Measurements from ENCODE around the gene LUC7L2.
"Not testable (repeated sequence)": the region's sequence is repeated elsewhere in the genome, so short reads cannot be mapped to it uniquely, and the experiment has no call there.

Gene LUC7L2, protein sequence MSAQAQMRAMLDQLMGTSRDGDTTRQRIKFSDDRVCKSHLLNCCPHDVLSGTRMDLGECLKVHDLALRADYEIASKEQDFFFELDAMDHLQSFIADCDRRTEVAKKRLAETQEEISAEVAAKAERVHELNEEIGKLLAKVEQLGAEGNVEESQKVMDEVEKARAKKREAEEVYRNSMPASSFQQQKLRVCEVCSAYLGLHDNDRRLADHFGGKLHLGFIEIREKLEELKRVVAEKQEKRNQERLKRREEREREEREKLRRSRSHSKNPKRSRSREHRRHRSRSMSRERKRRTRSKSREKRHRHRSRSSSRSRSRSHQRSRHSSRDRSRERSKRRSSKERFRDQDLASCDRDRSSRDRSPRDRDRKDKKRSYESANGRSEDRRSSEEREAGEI

DNA sequence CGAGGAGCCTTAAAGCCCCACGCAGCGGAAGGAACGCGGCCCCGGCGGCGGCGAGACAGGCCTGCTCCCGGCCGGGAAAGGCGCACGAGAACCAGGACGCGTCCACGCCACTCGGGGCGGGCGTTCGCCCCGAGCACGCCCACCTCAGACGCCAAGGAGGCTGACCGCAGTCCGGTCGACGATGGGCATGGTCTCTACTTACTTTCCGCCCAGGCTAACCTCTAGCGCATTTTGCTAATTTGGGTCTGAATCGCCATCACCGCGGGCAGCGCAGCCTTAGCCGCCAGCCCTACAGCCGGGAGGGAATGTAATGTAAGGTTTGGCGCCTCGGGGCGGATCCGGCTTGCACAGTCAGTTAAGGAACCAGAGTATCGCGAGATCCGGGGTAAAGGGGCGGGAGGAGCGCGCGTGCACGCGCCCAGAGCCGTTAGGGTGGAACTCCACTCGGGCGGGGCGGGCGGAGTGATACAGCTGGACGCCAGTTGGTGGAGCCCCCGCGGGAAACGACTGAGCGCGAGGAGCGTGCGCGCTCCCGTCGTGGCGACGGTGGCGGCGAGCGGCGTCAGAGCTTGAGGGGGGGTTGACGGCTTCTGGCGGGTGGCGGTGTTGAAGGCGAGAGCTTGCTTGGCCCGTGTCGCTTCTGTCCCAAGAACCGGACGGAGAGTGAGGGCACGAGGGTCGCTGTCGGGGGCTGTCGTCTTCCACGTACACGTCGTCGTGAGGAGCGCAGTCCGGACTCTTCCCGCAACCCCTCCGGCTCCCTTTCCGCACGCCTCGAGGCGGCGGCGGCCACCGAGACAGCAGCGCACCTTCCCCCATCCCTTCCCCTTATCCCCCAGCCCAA is at the start of gene LUC7L2:
Gene LUC7L2 (plus strand): TSS at position 529 of the 844 bp plus-strand sequence. CDS start 368 bp downstream, outside the sequence.
- TF ChIP-seq, protein P1, sequence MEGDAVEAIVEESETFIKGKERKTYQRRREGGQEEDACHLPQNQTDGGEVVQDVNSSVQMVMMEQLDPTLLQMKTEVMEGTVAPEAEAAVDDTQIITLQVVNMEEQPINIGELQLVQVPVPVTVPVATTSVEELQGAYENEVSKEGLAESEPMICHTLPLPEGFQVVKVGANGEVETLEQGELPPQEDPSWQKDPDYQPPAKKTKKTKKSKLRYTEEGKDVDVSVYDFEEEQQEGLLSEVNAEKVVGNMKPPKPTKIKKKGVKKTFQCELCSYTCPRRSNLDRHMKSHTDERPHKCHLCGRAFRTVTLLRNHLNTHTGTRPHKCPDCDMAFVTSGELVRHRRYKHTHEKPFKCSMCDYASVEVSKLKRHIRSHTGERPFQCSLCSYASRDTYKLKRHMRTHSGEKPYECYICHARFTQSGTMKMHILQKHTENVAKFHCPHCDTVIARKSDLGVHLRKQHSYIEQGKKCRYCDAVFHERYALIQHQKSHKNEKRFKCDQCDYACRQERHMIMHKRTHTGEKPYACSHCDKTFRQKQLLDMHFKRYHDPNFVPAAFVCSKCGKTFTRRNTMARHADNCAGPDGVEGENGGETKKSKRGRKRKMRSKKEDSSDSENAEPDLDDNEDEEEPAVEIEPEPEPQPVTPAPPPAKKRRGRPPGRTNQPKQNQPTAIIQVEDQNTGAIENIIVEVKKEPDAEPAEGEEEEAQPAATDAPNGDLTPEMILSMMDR (conservative IDR thresholded peaks at IDR 0.05; ENCODE audit: low read length): no peak; the same call in 1 of the 2 replicates
- peak within 1 kb of the TSS; percentile 100 for H3K4me3 ChIP-seq (ENCODE audit: low read length)
- peak; percentile 98 for DNase-seq (ENCODE audit: low read depth)

DNA sequence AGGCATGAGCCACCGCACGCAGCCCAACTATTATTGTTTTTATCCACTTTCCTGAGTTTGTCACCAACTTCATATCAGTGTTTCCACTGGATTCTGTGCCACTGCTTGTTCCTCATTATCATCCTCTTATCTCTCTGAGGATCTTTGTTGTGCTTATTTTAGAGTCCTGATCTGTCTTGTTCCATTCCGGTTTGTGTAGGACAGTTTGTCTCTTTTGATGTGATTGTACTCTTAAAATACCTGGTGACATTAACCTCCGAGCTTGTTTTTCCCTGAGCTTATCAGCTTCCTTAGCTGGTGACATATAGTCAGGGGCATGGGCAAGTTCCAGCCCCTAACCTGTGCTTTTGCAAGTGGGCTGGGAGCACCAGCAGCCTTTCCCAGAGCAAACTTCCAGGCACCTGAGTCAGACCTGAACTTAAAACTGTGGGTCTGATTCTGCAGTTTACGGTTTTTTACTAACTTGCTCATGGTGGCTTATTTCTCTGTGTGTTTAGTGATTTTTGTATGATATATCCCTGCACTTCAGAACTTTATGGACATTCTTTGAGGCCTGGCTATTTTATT is 41.7 kb upstream of the LUC7L2 start:
- H3K4me3 ChIP-seq (ENCODE audit: low read length): no peak overlapping the region
- DNase-seq (ENCODE audit: low read depth): no peak
- TF ChIP-seq, protein P1 (conservative IDR thresholded peaks at IDR 0.05; ENCODE audit: low read length): no peak

DNA sequence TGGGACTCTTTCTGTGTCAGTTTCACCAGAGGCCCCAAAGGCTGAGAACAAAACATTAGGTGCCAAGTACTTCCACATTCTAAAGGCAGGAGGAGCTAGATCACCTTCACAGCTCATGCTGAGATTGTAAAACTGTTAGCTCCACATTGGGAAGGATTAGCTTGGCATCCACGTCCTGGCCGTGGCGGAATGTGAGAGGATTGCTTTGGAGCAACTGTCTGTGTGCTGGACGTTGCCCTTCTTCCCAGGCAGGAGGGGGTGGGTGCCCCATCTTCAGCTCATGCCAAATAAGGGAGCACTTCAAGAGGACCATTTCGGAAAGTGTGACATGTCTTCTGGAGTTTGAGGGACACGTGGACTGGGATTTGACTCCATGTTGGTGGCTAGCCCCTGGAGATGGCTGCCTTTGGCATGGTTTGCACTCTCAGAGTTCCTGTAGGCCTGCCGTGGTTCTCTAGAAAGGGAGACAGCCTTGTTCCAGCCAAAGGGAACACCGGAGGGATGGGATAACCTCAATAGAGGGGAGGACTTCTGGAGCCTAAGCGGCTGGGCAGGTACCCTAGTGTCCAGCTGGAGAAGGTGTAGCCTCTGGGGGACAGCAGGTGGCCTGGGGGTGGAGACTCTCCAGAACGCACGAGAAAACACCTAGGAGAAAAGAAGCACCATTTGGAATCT is 38.5 kb upstream of the LUC7L2 start:
- peak; percentile 34 for DNase-seq (ENCODE audit: low read depth)
- TF ChIP-seq, protein P1 (conservative IDR thresholded peaks at IDR 0.05; ENCODE audit: low read length): peak; percentile 47
- no peak overlapping the region for H3K4me3 ChIP-seq (ENCODE audit: low read length)

DNA sequence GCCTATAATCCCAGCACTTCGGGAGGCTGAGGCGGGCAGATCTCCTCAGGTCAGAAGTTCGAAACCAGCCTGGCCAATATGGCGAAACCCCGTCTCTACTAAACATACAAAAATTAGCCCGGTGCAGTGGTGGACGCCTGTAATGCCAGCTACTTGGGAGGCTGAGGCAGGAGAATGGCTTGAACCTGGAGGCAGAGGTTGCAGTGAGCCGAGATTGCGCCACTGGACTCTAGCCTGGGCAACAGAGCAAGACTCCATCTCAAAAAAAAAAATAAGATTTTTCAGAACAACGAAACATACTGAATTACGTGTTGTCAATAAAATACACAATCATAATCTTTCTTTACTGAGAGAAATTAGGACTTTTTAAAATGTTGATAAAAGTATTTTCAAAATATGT is 35.0 kb upstream of the LUC7L2 start:
- not testable (repeated sequence) for DNase-seq (ENCODE audit: low read depth); H3K4me3 ChIP-seq (ENCODE audit: low read length)

DNA sequence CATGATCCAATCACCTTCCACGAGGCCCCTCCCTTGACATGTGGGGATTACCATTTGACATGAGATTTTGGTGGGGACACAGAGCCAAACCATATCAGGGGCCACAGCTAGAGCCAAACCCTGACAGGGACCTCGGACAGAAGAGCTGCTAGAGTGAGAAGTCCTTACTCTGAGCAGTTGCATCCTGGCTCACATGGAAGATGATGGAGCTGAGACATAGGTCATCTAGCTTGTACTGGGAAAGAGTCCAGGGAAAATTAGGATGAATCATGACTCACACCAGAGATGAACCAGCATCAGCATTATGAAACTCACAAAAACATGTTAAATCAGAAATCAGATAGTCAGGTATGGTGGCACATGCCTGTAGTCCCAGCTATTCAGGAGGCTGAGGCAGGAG is 31.3 kb upstream of the LUC7L2 start:
- no peak overlapping the region for H3K4me3 ChIP-seq (ENCODE audit: low read length)
- peak; percentile 83 for DNase-seq (ENCODE audit: low read depth)
- TF ChIP-seq, protein P1 (conservative IDR thresholded peaks at IDR 0.05; ENCODE audit: low read length): no peak

DNA sequence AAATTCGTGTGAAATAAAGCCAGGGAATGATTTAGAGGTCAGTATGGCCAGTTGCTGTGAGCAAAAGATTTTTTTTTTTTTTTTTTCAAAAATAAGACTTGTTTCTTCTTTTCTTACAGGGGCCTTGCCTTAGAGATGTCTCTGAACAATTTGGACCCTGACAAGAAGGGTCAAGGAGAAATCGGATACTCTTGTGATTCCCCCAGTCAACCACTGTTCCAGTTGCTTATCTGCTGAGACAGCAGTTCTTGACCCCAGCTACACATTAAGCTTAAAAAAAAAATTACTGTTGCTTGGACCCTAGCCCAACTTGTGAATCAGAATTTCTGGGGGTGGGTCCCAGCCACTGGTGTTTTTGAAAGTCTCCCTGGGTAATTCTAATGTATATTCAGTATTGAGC is 30.6 kb upstream of the LUC7L2 start:
- TF ChIP-seq, protein P1 (conservative IDR thresholded peaks at IDR 0.05; ENCODE audit: low read length): no peak
- DNase-seq (ENCODE audit: low read depth): no peak
- H3K4me3 ChIP-seq (ENCODE audit: low read length): no peak overlapping the region
